ENCODE measurements around the gene CACNG4. TPM values are rescaled to one million over a fixed set of nuclear protein-coding genes. Genes with fewer than 3 reads are reported as not detected.

CACNG4 gene
- total and polyA plus RNA-seq, 11 donors: 0.08 to 0.88 (median 0.33) TPM; not detected in 8

DNA sequence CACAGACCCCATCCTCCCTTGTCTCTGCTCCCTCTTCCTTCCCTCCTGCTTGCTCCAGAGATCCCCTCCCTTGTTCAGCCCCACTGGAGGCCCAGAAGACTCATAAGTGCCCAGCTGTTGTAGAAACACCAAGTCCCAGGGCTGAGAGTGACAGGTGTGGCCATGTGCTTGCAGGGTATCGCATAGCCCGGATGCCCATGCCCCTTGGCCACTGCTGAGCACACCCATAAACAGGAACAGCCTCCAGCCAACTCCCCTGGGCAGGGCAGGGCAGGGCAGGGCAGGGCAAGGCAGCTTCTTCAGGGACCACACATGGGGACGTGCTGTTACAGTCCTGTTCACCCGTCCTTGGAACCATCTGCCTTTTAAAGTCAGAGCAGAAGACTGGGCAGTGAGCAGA lies 81.9 kb downstream of the CACNG4 start:
- WGBS, 4 donors: 81 to 91% (median 86%) methylated on average over 4 of the region's 4 CpGs
- peaks cover 0 to 32% (median 25%) of the 10 kb centered on the region in 12 donors for H3K9me3 ChIP-seq
- ATAC-seq (no peak), DNase-seq (no peak)
- H3K27ac ChIP-seq: no peak overlapping the region
- no peak for TF ChIP-seq POLR2A (IDR thresholded peaks at IDR 0.05)
- TF ChIP-seq, protein P1, sequence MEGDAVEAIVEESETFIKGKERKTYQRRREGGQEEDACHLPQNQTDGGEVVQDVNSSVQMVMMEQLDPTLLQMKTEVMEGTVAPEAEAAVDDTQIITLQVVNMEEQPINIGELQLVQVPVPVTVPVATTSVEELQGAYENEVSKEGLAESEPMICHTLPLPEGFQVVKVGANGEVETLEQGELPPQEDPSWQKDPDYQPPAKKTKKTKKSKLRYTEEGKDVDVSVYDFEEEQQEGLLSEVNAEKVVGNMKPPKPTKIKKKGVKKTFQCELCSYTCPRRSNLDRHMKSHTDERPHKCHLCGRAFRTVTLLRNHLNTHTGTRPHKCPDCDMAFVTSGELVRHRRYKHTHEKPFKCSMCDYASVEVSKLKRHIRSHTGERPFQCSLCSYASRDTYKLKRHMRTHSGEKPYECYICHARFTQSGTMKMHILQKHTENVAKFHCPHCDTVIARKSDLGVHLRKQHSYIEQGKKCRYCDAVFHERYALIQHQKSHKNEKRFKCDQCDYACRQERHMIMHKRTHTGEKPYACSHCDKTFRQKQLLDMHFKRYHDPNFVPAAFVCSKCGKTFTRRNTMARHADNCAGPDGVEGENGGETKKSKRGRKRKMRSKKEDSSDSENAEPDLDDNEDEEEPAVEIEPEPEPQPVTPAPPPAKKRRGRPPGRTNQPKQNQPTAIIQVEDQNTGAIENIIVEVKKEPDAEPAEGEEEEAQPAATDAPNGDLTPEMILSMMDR (IDR thresholded peaks at IDR 0.05): no peak
- no peaks in the 10 kb centered on the region for H3K27me3 ChIP-seq
- intact Hi-C loops (cut with DNase I): no loop called here
- peaks cover 0 to 7% (median 0%) of the 10 kb centered on the region in 12 donors for H3K4me1 ChIP-seq
- H3K36me3 ChIP-seq: no peaks in the 10 kb centered on the region
- no peak overlapping the region for H3K4me3 ChIP-seq

DNA sequence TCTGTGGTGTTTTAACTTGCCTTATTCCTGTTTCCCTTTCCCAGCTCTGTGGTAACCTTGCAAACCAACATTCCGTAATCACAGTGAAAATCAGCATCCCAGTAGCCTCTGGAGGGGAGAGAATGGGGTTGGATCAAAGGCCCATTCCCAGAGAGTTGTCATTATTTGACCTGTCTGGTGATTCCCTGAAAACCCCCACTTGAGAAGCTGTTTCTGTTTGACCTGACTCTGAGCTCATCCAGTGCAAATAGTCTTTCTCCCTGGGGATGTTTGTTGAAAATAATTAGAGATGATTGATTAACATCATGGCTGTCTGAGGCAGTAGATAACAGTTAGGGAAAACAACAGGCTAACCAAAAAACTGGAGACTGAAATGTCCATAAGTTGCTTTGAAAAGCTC lies 82.9 kb downstream of the CACNG4 start:
- TF ChIP-seq, protein P1 (IDR thresholded peaks at IDR 0.05): no peak
- no peak for TF ChIP-seq POLR2A (IDR thresholded peaks at IDR 0.05)
- no peak for ATAC-seq
- intact Hi-C loops (cut with DNase I): no loop called here
- peaks cover 0 to 32% (median 25%) of the 10 kb centered on the region in 12 donors for H3K9me3 ChIP-seq
- H3K4me3 ChIP-seq: no peak overlapping the region
- DNase-seq: no peak
- no peak overlapping the region for H3K27ac ChIP-seq
- WGBS, 4 donors: 75 to 86% (median 81%) methylated on average over 1 of the region's 1 CpG
- H3K4me1 ChIP-seq: peaks cover 0 to 7% (median 0%) of the 10 kb centered on the region in 12 donors
- H3K27me3 ChIP-seq: no peaks in the 10 kb centered on the region
- no peaks in the 10 kb centered on the region for H3K36me3 ChIP-seq

DNA sequence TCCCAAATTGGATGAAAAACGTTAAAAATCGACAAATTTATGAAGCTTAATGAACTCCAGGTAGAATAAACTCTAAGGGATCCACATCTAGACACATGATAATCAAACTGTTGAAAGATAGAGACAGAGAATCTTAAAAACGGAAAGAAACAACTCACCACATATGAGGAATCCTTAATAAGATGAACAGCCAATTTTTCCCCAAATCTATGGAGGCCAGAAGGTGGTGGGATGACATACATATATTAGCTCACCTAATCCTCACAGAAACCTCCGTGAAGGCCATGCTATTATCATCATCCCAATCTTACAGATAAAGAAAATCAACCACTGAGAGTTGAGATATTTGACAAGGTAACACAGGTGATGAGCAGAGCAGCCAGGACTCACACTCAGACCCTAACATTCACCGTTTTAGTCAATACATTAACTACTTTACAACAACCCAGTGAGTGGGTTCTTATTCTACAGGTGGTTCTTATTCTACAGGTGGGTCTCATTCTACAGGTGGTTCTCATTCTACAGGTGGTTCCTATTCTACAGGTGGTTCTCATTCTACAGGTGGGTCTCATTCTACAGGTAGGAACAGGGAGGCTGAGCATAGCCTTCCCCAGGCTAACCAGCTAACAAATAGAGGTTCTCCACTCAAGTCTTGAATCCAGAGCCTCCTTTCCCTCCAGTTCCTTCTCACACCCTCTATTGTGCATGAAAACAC lies 84.7 kb downstream of the CACNG4 start:
- H3K27ac ChIP-seq: no peak overlapping the region
- ATAC-seq (no peak), DNase-seq (no peak)
- peaks cover 0 to 7% (median 0%) of the 10 kb centered on the region in 12 donors for H3K4me1 ChIP-seq
- 73 to 78% (median 75%) methylated on average over 5 of the region's 5 CpGs for WGBS, 4 donors
- H3K27me3 ChIP-seq: no peaks in the 10 kb centered on the region
- intact Hi-C loops (cut with DNase I): no loop called here
- TF ChIP-seq POLR2A (IDR thresholded peaks at IDR 0.05): no peak
- TF ChIP-seq, protein P1 (IDR thresholded peaks at IDR 0.05): no peak
- H3K36me3 ChIP-seq: no peaks in the 10 kb centered on the region
- H3K4me3 ChIP-seq: no peak overlapping the region
- peaks cover 0 to 32% (median 25%) of the 10 kb centered on the region in 12 donors for H3K9me3 ChIP-seq

DNA sequence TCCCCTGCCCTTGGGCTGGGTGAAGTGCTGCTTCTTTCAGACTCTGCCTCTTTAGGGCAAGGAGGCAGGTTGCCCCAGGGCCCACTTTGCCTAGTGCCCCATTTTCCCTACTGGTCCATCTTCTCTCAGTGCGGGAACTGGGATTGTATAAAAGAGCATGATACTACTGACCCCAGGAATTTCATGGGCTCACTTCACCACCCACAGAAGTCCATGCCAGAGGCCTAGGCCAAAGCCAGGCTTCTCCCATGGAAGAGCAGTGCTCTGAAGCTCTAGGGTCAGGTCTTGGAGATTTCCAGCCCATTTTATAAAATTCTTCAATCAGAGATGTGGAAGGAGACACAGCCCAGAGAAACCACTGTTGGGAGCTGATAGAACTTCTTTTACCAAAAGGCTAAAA lies 85.6 kb downstream of the CACNG4 start:
- Histone ChIP-seq H3K27me3 (no peaks in the 10 kb centered on the region), H3K27ac (no peak overlapping the region), H3K4me1 (peaks cover 0 to 6% (median 0%) of the 10 kb centered on the region in 12 donors), H3K9me3 (peaks cover 0 to 32% (median 25%) of the 10 kb centered on the region in 12 donors), H3K36me3 (no peaks in the 10 kb centered on the region), H3K4me3 (no peak overlapping the region)
- intact Hi-C loops (cut with DNase I): no loop called here
- no peak for TF ChIP-seq POLR2A (IDR thresholded peaks at IDR 0.05)
- TF ChIP-seq, protein P1 (IDR thresholded peaks at IDR 0.05): no peak
- DNase-seq (no peak), ATAC-seq (no peak)
- WGBS, 4 donors: 90 to 100% (median 99%) methylated on average over 1 of the region's 1 CpG

Data from heart left ventricle (tissue), 16 donors.